ENCODE results near the gene PRSS21. TPM values are rescaled to one million over a fixed set of nuclear protein-coding genes. Genes with fewer than 3 reads are reported as not detected.

The PRSS21 gene
- total and polyA plus RNA-seq, 3 donors from 2014 or later, result 62.5 to 153 (median 130) TPM

- intact Hi-C loops (cut with DNase I; ENCODE audit: low total_unique reads), result no loop called here
- DNase-seq, result no peak
- no peaks in the 10 kb centered on the region for H3K36me3 ChIP-seq (ENCODE audit: low read depth, missing control alignments)
- no peaks in the 10 kb centered on the region for H3K4me1 ChIP-seq
- no peaks in the 10 kb centered on the region for H3K27me3 ChIP-seq
- TF ChIP-seq POLR2A (IDR thresholded peaks at IDR 0.05), result no peak
- TF ChIP-seq CTCF (IDR thresholded peaks at IDR 0.05), result no peak
- no peaks in the 10 kb centered on the region for H3K9me3 ChIP-seq
- no peak overlapping the region for H3K4me3 ChIP-seq
- 77 to 80% methylated on average over 9 to 14 of the region's 15 CpGs for WGBS, 2 donors
- no peak overlapping the region for H3K27ac ChIP-seq
Measured at GRCh38 chr16:2811703-2812471, 5.2 kb upstream of the PRSS21 start.

- 70 to 75% methylated on average over 6 to 7 of the region's 7 CpGs for WGBS, 2 donors
- H3K27me3 ChIP-seq, result no peaks in the 10 kb centered on the region
- H3K9me3 ChIP-seq, result no peaks in the 10 kb centered on the region
- H3K27ac ChIP-seq, result no peak overlapping the region
- H3K4me1 ChIP-seq, result no peaks in the 10 kb centered on the region
- intact Hi-C loops (cut with DNase I; ENCODE audit: low total_unique reads), result no loop called here
- TF ChIP-seq CTCF (IDR thresholded peaks at IDR 0.05) (no peak), POLR2A (IDR thresholded peaks at IDR 0.05) (no peak)
- no peaks in the 10 kb centered on the region for H3K36me3 ChIP-seq (ENCODE audit: low read depth, missing control alignments)
- DNase-seq, result no peak
- no peak overlapping the region for H3K4me3 ChIP-seq
Measured at GRCh38 chr16:2813771-2814221, 3.2 kb upstream of the PRSS21 start.

GRCh38 chr16:2814551-2815298, 2.3 kb upstream of the PRSS21 start:
- no peak overlapping the region for H3K4me3 ChIP-seq
- H3K4me1 ChIP-seq, result no peaks in the 10 kb centered on the region
- H3K27me3 ChIP-seq, result no peaks in the 10 kb centered on the region
- 82 to 93% methylated on average over 6 to 20 of the region's 20 CpGs for WGBS, 2 donors
- no peaks in the 10 kb centered on the region for H3K36me3 ChIP-seq (ENCODE audit: low read depth, missing control alignments)
- no peak for DNase-seq
- H3K27ac ChIP-seq, result no peak overlapping the region
- intact Hi-C loops (cut with DNase I; ENCODE audit: low total_unique reads), result no loop called here
- no peaks in the 10 kb centered on the region for H3K9me3 ChIP-seq
- TF ChIP-seq CTCF (IDR thresholded peaks at IDR 0.05), result no peak
- TF ChIP-seq POLR2A (IDR thresholded peaks at IDR 0.05), result no peak

GRCh38 chr16:2815299-2815771, 1.7 kb upstream of the PRSS21 start:
- Histone ChIP-seq H3K4me3 (no peak overlapping the region), H3K9me3 (no peaks in the 10 kb centered on the region), H3K27ac (peak overlapping the region in 1 of 2 donors; percentile 4), H3K27me3 (no peaks in the 10 kb centered on the region), H3K36me3 (ENCODE audit: low read depth, missing control alignments) (no peaks in the 10 kb centered on the region), H3K4me1 (no peaks in the 10 kb centered on the region)
- peak; percentile 51 for DNase-seq
- TF ChIP-seq CTCF (IDR thresholded peaks at IDR 0.05) (no peak), POLR2A (IDR thresholded peaks at IDR 0.05) (no peak)
- WGBS, 2 donors, result 49 to 56% methylated on average over 6 to 10 of the region's 10 CpGs
- intact Hi-C loops (cut with DNase I; ENCODE audit: low total_unique reads), result no loop called here
